COLO829 (cell line): Measurements from ENCODE around the gene SZRD1.
A peak's percentile ranks its signal among the peaks of the same experiment; 100 is the strongest.
"Not testable (repeated sequence)": the region's sequence is repeated elsewhere in the genome, so short reads cannot be mapped to it uniquely, and the experiment has no call there.

Source experiments
- DNase-seq: peaks from one replicate; pipeline ENCODE4 v3.0.0; 2012; ENCODE audit warnings: low spot score

Gene SZRD1, protein sequence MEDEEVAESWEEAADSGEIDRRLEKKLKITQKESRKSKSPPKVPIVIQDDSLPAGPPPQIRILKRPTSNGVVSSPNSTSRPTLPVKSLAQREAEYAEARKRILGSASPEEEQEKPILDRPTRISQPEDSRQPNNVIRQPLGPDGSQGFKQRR

GRCh38 chr1:16366722-16367257 is at the start of gene SZRD1:
Gene SZRD1 (plus strand): TSS chr1:16367242. CDS start chr1:16367258, 16 bp downstream.
- DNase-seq: peak; percentile 90

DNA sequence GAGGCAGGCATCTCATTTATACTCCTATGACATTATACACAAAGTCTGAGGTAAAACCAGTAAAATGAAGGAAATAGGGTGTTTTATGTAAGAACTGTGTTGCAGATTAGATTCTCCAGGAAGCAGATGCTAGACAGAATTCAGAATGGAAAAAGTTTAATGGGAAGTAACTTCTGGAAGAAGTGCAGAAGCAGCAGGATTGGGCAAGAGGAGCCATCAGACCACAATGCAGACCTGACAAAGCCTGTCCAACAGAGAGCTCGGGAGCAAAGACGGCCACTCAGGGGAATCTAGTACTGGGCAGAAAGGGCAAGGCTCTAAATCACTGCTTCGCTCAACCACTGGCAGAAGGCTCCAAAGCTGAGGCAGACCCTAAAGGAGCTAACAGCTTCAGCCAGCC is 48.5 kb upstream of the SZRD1 start:
- DNase-seq: no peak

GRCh38 chr1:16321176-16321867 is 45.7 kb upstream of the SZRD1 start:
- DNase-seq: no peak

GRCh38 chr1:16324456-16324890 is 42.6 kb upstream of the SZRD1 start:
- DNase-seq: peak; percentile 17

DNA sequence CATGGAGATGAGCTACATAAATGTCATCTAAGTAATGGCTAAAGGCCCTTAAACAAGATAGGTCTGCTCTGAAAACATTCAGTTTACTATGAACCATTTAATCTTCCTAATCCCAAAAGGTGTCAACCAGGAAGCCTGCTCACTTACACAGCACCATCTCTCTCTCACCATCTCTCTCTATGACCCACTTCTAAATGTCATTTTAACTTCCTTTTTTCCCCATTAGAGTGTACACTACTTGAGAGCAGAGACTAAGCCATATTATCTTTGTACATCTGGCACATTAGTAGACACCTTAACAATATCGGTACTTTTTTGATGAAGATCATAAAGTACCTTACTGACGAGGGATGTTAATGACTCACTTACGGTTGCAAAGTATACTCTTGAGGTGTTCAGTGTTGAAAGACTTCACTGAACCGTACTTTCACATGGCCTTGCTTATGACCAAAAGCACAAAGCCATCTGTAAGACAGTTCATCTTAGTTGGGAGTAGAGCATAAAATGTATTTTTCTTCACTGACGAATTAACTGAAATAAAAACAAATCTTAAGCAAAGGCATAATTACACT is 40.1 kb upstream of the SZRD1 start:
- DNase-seq: no peak

GRCh38 chr1:16334655-16335340 is 32.2 kb upstream of the SZRD1 start:
- DNase-seq: no peak

DNA sequence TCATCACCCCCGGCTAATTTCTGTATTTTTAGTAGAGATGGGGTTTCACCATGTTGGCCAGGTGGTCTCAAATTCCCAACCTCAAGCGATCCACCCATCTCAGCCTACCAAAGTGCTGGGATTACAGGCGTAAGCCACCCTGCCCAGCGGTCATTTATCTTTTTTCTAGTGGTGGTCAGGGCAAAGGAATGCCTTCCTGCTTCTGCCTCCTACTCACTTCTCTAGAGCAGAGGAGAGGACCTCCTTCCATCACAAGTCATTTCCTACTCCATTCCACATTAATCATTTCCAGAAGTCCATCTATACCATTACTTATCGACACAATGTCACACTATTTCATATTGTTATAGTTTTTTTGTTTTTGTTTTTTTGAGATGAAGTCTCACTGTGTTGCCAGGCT is 28.1 kb upstream of the SZRD1 start:
- DNase-seq: no peak

- no peak for DNase-seq
Observed at GRCh38 chr1:16340673-16341072, 26.4 kb upstream of the SZRD1 start.

- no peak for DNase-seq
Observed at GRCh38 chr1:16342331-16343062, 24.5 kb upstream of the SZRD1 start.

- DNase-seq: not testable (repeated sequence)
Observed at GRCh38 chr1:16343276-16343675, 23.8 kb upstream of the SZRD1 start.

GRCh38 chr1:16348414-16349182 is 18.4 kb upstream of the SZRD1 start:
- peak; percentile 40 for DNase-seq

- DNase-seq: no peak
Observed at GRCh38 chr1:16349847-16350406, 17.1 kb upstream of the SZRD1 start.

GRCh38 chr1:16351456-16351993 is 15.5 kb upstream of the SZRD1 start:
- DNase-seq: no peak

- peak; percentile 69 for DNase-seq
Observed at GRCh38 chr1:16351994-16352841, 14.8 kb upstream of the SZRD1 start, which contains the start of gene FBXO42. Gene FBXO42 (minus strand): TSS chr1:16352480. CDS start chr1:16315418, 37,062 bp downstream.

DNA sequence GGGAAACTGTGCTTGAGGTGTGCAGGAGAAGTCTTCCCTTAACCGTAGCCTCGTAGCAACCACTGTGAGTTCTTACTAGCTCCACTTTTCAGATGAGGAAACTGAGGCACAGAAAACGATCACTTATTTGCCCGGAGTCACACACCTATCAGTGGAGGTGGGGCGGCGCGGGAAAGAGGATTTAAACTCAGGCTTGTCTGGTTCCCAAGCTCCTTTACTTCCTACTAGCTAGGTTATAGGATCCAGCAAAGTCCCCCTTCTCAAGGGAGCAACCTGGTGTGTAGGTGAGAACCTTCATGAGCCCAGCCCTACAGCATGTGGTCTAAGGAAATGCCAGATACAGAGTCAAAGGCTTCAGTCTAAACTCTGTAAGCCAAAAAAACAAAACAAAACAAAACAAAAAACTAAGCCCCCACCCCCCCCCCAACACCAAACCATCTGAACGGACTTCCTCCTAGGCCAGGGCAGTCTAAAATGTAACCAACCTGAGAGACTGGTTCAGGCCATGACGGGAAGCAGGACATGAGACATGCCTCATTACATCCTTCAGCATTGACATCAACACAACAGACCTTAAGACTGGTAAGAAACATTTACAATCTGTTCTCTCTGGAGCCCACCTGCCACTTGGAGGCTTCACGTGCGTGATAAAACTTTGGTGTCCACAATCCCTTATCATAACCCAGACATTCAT is 14.1 kb upstream of the SZRD1 start:
- no peak for DNase-seq

- DNase-seq: no peak
Observed at GRCh38 chr1:16354619-16355018, 12.4 kb upstream of the SZRD1 start.

- DNase-seq: no peak
Observed at GRCh38 chr1:16356867-16357266, 10.2 kb upstream of the SZRD1 start.

GRCh38 chr1:16365146-16365498 is 1.9 kb upstream of the SZRD1 start:
- DNase-seq: not testable (repeated sequence)
